H1 (cell line): ENCODE results near the gene CTIF.

Experiments
- CEBPB ChIP-seq: IDR thresholded peaks from 2 replicates; pipeline ENCODE4 v1.6.1; 2012; ENCODE audit warnings: low read depth, low read length
- EZH2 ChIP-seq: fragments of 200-600 bp; sonication (generic); IDR thresholded peaks from 2 replicates; pipeline ENCODE4 v1.7.1; 2012; ENCODE audit warnings: low read depth, mild to moderate bottlenecking, moderate library complexity, low read length, inconsistent platforms; ENCODE audit not compliant: severe bottlenecking
- GTF2F1 ChIP-seq: IDR thresholded peaks from 2 replicates; pipeline ENCODE4 v1.6.1; 2012; ENCODE audit warnings: low read depth, low read length, improper control_type of control experiment, borderline replicate concordance
- HDAC2 ChIP-seq, 2 experiments: fragments of 300-600 bp in 1 of 2; sonication (generic) in 1 of 2; IDR thresholded peaks; 2 replicates each; pipeline ENCODE4 v1.6.1; 2011 to 2012; ENCODE audit warnings: low read depth in 2 of 2, low read length in 2 of 2, mild to moderate bottlenecking in 2 of 2, moderate library complexity in 2 of 2, borderline replicate concordance in 1 of 2, inconsistent platforms in 1 of 2
- JUND ChIP-seq: IDR thresholded peaks from 2 replicates; pipeline ENCODE4 v1.6.1; 2011; ENCODE audit warnings: mild to moderate bottlenecking, improper control_type of control experiment, low read length
- POLR2A ChIP-seq, 2 experiments: IDR thresholded peaks; 1 replicate in 1 of 2; 2 replicates in 1 of 2; pipeline ENCODE4 v1.6.1; 2011; ENCODE audit warnings: low read depth in 2 of 2, low read length in 2 of 2, mild to moderate bottlenecking in 2 of 2; ENCODE audit errors: control extremely low read depth in 1 of 2
- RAD21 ChIP-seq, 2 experiments: IDR thresholded peaks in 1 of 2; conservative IDR thresholded peaks in 1 of 2; 2 replicates each; pipeline ENCODE4 v1.6.1; 2011; ENCODE audit warnings: low read depth in 2 of 2, low read length in 2 of 2, improper control_type of control experiment in 1 of 2, inconsistent platforms in 1 of 2, mild to moderate bottlenecking in 1 of 2, moderate library complexity in 1 of 2
- SUZ12 ChIP-seq: fragments of 200-600 bp; sonication (generic); IDR thresholded peaks from 2 replicates; pipeline ENCODE4 v1.6.1; 2012; ENCODE audit warnings: mild to moderate bottlenecking, inconsistent platforms, low read length, moderate library complexity, mixed read lengths
- YY1 ChIP-seq: IDR thresholded peaks from 2 replicates; pipeline ENCODE4 v1.6.1; 2011; ENCODE audit warnings: low read depth, mild to moderate bottlenecking, low read length
- ZNF274 ChIP-seq: IDR thresholded peaks from 2 replicates; pipeline ENCODE4 v1.7.0; 2012; ENCODE audit warnings: low read length, borderline replicate concordance; ENCODE audit errors: extremely low read depth
- TF ChIP-seq, protein P1 (sequence below), 3 experiments: IDR thresholded peaks; 1 replicate in 2 of 3; 2 replicates in 1 of 3; pipeline versions ENCODE4 v1.5.1 to v1.6.1; 2011; ENCODE audit warnings: low read length in 3 of 3, mild to moderate bottlenecking in 3 of 3, inconsistent platforms in 2 of 3, low read depth in 1 of 3, moderate library complexity in 1 of 3; ENCODE audit not compliant: insufficient read depth in 1 of 3; ENCODE audit errors: control extremely low read depth in 1 of 3
- TF ChIP-seq, protein P2 (sequence below): IDR thresholded peaks from 2 replicates; pipeline ENCODE4 v1.6.1; 2012; ENCODE audit warnings: low read length, inconsistent platforms

DNA sequence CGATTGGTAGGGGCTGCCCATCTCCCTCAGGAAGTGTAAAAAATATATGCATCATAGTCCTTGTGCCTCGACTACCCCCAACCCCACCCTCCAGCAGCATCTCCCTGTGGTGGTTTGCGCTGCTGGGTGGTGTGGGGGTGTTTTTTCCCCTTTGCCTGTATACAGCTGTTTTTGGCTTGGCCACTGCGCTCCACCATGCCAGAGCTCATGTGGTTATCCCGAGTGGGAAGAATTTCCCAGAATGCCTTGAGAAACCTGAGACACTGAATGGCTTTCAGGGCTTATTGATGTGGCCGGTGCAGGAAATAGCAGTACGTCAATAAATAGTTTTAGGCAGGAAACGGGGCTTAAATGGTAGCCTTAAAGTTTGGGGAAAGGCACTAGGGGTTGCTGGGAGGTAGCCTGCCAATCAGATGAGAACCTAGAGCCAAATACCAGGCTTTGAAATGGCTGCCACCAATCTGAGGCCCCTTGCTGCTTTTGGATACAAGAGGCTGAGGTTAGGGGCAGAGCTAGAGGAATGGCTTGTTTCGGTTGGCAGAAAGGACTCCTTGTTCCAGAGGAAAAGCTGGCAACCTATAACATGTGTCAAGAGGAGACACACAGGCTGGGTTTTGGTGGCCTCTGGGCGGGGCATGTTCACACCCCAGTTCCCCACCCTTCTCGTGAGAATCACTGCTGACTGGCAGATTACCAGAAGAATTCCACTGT, 267.9 kb downstream of the CTIF start:
- TF ChIP-seq, protein P1, sequence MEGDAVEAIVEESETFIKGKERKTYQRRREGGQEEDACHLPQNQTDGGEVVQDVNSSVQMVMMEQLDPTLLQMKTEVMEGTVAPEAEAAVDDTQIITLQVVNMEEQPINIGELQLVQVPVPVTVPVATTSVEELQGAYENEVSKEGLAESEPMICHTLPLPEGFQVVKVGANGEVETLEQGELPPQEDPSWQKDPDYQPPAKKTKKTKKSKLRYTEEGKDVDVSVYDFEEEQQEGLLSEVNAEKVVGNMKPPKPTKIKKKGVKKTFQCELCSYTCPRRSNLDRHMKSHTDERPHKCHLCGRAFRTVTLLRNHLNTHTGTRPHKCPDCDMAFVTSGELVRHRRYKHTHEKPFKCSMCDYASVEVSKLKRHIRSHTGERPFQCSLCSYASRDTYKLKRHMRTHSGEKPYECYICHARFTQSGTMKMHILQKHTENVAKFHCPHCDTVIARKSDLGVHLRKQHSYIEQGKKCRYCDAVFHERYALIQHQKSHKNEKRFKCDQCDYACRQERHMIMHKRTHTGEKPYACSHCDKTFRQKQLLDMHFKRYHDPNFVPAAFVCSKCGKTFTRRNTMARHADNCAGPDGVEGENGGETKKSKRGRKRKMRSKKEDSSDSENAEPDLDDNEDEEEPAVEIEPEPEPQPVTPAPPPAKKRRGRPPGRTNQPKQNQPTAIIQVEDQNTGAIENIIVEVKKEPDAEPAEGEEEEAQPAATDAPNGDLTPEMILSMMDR (IDR thresholded peaks at IDR 0.05; ENCODE audit: control extremely low read depth in 1 of 3, insufficient read depth in 1 of 3, low read depth in 1 of 3, low read length in 3 of 3) = no peak
- TF ChIP-seq POLR2A (IDR thresholded peaks at IDR 0.05; ENCODE audit: control extremely low read depth in 1 of 2, low read depth in 2 of 2, low read length in 2 of 2) (no peak), SUZ12 (no peak), JUND (no peak), YY1 (no peak), ZNF274 (no peak), GTF2F1 (no peak), EZH2 (no peak), HDAC2 (IDR thresholded peaks at IDR 0.05; ENCODE audit: borderline replicate concordance in 1 of 2, low read depth in 2 of 2, low read length in 2 of 2) (no peak), RAD21 (IDR thresholded peaks at IDR 0.05 in 1 of 2, conservative IDR thresholded peaks at IDR 0.05 in 1 of 2; ENCODE audit: low read depth in 2 of 2, low read length in 2 of 2) (no peak), CEBPB (no peak)
- TF ChIP-seq, protein P2, sequence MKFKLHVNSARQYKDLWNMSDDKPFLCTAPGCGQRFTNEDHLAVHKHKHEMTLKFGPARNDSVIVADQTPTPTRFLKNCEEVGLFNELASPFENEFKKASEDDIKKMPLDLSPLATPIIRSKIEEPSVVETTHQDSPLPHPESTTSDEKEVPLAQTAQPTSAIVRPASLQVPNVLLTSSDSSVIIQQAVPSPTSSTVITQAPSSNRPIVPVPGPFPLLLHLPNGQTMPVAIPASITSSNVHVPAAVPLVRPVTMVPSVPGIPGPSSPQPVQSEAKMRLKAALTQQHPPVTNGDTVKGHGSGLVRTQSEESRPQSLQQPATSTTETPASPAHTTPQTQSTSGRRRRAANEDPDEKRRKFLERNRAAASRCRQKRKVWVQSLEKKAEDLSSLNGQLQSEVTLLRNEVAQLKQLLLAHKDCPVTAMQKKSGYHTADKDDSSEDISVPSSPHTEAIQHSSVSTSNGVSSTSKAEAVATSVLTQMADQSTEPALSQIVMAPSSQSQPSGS = no peak
